GM19468 (cell line): ENCODE results near the gene SH2D3C.
A peak's percentile ranks its signal among the peaks of the same experiment; 100 is the strongest.
"Not testable (repeated sequence)": the region's sequence is repeated elsewhere in the genome, so short reads cannot be mapped to it uniquely, and the experiment has no call there.

ENCODE experiments used
- ATAC-seq: cut with Tn5 transposase; IDR thresholded peaks from one replicate; pipeline ENCODE4 v1.9.1; 2021; ENCODE audit warnings: mild to moderate bottlenecking, moderate library complexity, moderate number of reproducible peaks; ENCODE audit not compliant: unreplicated experiment; ENCODE audit errors: extremely low read depth

The SH2D3C gene

DNA sequence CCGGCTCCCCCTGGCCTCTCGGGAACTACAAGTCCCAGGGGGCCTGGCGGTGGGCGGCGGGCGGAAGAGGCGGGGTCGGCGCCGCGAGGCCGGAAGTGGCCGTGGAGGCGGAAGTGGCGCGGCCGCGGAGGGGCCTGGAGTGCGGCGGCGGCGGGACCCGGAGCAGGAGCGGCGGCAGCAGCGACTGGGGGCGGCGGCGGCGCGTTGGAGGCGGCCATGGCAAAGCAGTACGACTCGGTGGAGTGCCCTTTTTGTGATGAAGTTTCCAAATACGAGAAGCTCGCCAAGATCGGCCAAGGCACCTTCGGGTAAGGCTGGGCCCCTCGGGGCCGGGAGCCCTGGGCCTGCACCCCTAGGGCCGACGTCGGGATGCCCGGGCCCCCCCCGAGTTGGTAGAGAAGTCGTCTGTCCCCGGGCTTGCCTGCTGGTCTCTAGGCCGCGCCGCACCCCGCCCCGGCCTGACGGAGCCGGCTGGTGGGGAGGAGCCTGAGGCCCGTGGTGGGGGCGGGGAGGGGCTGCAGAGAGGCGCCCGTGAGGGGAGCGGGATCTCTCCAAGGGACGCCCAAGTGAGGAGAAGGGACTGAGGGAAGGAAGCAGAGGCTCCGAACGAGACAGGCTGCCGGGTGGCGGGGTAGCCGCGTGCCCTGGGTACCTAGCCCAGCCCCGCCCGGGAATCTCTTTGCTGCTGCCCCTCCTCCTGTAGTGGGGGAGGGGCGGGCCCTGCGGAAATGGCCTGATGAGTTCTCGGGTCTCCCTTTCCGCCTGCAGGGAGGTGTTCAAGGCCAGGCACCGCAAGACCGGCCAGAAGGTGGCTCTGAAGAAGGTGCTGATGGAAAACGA lies 7.7 kb upstream of the SH2D3C start, which contains the start of gene CDK9:
TSS of gene CDK9 (plus strand) at position 102 of the 840 bp plus-strand sequence. CDS start at position 217, 115 bp downstream.
- ATAC-seq: peak; percentile 37

DNA sequence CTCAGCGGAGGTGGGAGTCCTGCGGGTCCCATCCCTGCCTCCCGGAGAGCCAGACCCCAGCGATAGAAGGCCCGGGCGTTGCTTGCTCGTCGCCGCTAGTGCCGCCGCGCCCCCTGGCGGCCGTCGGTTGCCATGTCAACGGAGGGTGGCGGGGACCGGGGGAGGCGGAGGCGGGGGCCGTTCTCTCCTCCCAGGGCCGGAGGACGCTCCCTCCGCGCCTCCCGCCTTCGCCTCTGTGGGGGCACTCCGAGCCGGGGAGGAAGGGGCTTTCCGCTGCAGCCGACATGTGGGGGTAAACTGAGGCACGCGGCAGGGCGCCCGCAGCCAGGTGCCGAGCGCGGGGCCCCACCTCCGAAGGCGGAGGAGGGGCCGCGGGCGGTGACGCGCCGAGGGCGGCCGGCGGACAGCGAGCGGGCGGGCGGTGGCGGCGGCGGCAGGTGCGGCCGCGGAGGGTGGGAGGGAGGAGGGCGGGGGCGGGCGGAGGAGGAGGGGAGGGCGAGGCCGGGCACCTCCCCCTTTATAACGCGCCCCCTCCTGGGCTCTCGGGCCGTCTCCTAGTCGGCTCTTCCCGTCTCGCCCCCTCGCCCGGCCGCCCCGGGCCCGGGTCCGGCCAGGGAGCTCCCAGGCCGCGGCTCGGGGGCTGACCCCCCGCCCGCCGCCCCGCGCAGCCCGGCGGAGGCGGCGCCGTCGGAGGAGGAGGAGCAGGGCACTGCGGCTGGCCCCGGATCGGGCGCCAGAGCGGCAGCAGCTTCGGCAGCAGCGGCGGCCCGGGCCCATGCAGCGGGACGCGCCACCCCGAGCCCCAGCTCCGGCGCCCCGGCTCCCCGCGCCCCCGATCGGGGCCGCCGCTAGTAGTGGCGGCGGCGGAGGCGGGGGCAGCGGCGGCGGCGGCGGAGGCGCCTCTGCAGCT lies 6.8 kb upstream of the SH2D3C start:
- peak; percentile 15 for ATAC-seq

DNA sequence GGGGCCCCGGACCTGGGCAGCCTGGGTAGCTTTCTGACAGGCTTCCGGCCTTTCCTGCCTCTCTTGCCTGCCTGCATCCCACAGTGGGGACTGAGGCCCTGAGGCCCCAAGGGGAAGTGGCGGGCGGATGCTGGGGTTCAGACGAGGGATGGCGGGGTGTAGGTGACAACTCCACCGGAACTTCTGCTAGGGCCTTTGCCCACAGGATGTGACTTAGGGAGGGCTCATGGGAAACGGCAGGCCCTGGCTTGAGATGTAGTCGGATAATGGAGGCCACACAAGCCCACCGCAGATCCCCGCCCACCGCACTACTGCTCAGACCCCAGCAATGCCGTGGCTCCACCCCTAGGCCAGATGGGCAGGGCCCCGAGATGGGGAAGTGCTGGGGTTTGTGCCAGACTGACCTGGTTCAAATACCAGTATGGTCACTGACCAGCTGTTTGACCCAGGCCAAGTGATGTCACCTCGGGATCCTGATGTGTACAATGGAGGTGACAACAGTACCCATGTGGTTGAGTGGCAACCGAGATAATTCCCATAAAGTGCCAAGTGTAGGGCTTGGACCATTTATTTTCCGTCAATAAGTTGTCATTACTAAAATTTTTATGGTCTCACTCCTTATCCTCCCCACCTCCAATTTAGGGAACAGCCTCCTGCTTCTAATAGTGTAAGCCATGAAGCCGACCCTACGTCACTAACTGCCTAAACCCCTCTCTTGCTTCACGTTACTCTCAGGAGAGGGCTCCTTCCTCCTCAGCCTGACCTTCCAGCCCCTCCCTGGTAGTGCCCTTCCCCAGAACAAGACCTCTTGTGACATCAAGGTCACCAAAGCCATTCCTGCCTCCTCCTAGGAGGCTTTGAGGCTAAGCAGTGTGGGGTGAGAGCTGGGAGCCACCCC lies 4.9 kb upstream of the SH2D3C start:
- ATAC-seq: no peak

DNA sequence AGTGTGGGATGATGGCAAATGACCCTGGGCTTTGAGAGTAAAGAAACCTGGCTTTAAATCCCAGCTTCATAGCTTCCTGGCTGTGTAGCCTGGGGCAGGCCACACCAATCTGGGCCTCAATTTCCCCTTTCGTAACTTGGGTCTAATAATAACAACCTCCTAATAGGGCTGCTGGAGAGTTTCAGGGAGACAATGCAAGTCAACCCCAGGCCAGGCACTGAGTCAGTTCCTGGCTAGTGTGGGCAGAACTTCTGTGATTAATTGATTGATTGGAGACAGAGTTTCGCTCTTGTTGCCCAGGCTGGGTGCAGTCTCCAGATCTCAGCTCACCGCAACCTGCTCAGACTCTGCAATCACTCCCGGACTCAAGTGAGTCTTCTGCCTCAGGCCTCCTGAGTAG lies 3.3 kb upstream of the SH2D3C start:
- no peak for ATAC-seq

DNA sequence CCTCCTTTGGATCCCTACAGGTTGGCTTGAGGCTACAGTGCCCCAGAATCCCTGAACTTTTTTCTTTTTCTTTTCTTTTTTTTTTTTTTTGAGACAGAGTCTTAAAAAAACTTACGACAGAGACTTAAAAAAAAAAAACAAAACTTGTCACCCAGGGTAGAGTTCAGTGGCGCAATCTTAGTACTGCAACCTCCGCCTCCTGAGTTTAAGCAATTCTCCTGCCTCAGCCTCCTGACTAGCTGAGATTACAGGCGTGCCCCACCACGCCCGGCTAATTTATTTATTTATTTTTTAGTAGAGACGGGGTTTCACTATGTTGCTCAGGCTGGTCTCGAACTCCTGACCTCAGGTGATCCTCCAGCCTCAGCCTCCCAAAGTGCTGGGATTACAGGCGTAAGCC lies 2.4 kb upstream of the SH2D3C start:
- ATAC-seq: not testable (repeated sequence)

DNA sequence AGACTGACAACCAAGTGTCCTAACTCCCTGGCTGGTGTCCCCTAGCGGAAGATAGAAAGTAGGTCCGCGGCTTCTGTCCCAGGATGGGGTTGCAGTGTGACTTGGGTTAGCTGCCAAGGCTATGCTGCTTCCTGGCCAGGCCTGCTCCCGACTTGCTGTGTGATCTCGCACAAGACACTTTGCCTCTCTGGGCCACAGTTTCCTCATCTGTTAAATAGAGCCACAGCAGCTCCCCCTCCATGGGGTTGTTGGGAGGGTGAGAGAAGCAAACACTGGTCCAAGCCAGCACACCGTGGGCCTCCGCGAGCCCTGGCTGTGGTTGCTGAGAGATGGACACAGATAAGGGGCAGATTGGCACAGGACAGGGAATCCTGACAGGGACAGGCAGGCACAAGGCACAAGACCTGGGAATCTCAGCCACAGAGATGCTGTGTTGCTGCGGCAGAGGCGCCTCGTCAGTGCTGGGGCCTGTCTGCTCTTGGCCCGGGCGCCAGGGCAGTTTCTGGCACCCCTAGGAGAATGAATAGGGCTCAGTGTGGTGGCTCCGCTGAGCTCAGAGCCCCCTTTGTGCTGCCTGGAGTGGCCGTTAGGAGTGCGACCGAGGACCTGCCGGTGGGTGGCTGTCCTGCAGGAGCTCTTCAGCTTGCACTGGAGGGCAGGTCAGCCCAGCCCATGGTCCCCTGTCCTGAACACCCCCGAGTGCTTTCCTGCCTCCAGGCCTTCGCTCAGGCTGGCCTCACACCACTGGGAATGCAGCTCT lies 1.8 kb upstream of the SH2D3C start:
- no peak for ATAC-seq

DNA sequence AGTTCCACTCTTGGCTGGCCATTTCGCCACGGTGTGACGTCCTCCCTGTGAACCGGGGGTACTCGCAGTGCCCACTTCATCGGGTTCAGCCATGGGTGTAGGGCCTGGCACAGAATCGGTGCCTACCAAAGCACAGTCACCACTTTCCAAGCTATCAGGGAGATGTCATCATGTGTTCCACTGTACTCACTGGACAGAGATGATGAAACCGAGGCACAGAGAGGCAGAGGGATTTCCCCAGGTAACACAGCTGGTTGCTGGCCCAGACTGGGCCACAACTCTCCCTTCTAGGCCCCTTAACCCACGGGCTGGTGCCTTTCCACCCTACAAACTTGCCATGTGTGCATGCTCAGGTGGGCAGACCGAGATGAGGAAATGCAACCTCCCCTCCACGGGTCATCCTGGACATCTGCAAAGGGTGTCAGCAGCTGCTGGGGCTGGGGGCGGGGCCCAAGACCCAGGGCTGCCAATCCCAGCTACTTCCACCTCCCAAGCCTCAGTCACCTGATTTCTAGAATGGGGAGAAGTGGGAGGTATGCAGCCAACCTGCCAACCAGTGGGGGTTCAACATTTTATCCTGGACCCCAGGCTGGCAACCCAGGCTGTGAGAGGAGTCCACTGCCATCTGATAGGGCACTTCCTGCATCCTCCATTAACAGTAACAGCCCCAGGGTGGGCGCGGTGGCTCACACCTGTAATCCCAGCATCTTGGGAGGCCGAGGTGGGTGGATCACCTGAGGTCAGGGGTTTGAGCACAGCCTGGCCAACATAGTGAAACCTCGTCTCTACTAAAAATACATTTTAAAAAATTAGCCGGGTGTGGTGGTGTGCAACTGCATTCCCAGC lies 893 bp upstream of the SH2D3C start:
- no peak for ATAC-seq

DNA sequence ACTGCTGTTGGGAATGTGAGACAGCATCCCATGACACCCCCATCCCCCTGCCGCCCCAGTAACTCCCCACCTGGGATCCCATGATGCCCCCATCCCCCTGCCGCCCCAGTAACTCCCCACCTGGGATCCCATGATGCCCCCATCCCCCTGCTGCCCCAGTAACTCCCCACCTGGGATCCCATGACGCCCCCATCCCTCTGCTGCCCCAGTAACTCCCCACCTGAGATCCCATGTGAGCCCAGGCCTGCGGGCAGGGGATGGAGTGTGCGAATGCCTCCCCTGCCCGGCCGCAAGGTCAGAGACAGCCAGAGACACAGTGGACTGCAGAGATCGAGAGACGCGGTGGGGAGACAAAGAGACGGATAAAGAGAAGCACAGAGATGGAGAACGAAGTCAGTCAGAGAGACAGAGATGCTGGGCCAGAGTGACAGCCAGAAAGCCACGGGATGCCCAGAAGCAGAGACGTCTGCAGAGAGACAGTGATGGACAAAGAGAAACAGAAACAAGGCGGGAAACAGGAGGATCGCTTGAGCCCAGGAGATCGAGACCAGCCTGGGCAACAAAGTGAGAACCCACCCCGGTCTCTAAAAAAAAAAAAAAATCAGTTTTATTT lies 992 bp downstream of the SH2D3C start:
- no peak for ATAC-seq

DNA sequence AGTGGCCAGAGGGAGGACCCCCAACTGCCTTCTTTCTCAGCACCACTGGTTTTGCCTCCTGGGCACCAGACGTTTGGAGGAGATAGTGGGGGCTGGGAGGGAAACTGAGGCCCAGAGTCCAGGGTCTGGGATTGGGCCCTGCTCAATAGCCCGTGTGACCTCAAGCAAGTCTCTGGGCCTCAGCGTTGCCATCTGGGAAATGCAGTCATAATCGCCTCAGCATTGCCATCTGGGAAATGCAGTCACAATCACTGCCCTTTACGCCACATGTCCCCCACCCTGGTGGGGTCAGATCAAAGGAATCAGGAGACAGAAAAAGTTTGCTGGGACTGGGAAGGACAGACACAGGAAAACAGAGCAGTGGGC lies 1.6 kb downstream of the SH2D3C start:
- no peak for ATAC-seq

DNA sequence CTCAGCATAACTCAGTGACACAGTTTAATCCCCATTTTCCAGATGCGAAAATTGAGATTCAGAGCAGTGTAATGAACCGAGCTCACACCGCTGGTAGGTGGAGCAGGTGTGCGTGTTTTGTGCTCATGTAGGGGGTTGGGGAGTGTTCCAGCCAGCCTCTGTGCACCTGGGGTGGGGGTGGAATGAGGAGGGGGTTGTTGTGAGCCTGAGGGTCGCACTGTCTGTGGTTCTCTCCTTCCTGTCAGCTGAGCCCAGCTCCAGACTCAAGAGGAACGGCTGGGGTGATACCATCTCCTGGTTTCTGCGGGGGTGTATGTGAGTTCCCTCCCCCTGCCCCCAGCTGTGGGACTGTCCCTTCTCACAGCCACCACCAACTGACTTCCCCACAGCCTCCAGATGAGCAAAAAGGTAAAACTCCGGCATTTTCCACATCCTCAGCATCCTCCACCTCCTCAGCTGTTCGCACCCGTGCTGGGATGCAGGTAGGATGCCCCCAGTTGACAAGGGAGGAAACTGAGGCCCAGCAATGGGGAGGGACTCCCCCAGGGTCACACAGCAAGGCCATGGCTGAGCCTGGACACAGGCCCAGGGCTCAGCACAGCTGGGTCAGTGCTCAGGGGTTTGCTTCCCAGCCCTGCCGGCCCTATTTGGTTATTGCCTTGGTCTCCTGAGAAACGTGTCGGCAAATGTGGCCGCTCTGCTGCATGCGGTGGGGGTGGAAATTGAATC lies 2.1 kb downstream of the SH2D3C start:
- ATAC-seq: no peak

DNA sequence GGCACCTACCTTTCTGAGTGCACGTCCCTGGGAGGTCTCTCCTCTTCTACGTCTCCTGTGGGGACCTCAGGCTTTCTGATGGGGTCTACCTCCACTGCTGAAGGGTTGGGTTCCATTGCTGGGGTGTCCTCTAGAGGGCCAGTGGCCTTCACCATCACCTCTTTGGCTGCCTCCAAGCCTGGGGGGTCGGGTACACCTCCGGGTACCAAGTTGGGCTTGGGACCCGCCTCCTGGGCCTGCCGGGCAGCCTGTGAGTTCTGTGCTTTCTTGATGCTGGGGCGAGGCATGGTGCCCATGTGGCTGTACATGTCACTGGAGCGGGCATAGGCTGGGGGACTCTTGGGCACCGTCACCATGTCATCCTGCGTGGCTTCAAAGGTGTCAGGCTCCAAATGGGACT lies 4.5 kb downstream of the SH2D3C start:
- ATAC-seq: no peak

DNA sequence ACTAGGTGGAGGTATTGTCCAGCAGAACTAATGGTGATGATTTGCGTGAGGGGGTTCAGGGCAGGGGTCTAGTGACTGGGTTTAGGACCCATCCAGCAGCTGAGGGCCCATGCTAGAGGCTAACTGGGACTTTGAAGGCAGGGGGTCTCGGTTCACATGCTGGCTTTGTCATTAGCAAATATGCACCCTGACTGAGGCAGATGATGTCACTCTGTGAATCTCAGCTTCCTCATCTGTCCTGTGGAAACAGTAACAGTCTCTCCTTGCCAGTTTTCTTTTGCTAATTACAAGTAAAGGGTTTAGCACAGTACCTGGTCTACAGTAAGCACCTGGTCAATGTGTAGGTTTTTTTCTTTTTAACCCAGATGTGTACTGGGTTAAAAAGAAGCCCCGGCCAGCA lies 5.2 kb downstream of the SH2D3C start:
- no peak for ATAC-seq

DNA sequence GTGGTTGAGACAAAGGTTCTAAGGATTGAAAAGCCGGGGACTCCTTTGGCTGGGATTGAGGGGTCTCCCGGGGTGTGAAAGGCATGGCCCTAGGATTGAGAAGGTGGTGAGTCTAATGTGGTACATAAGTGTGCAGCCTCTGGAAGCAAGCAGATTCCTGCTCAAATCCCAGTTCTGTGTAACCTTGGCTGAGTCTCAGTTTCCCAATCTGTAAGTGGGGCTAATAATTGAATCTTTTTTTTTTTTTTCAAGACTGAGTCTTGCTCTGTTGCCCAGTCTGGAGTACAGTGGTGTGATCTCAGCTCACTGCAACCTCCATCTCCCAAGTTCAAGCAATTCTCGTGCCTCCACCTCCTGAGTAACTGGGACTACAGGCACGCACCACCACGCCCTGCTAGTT lies 5.9 kb downstream of the SH2D3C start:
- no peak for ATAC-seq

DNA sequence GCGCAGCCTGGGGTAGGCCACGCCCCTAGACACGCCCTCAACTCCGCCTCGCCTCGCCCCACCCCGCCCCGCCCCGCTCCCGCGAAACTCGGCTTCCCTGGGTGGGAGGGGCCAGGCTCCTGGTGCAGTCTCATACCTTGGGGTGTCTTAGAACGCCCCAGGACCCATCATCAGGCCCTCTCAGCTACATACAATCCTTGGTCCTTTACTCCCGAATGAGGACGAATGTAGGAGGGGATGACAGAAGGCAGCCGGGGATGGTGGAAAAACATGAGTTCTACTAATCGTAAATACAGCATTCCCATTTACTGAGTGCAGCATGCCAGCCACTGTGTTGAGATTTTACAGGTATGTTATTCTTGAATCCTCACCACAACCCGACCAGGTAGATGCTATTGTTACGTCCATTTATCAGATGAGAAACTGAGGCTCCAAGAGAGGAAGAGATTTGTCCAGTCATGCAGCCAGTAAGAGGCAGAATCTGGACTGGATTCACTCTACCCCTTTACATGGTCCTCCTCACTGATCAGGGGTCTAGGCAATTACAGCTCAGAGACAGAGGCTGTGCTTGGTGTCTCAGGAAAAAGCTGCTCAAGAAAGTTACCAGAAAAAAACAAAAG lies 6.8 kb downstream of the SH2D3C start:
- no peak for ATAC-seq

DNA sequence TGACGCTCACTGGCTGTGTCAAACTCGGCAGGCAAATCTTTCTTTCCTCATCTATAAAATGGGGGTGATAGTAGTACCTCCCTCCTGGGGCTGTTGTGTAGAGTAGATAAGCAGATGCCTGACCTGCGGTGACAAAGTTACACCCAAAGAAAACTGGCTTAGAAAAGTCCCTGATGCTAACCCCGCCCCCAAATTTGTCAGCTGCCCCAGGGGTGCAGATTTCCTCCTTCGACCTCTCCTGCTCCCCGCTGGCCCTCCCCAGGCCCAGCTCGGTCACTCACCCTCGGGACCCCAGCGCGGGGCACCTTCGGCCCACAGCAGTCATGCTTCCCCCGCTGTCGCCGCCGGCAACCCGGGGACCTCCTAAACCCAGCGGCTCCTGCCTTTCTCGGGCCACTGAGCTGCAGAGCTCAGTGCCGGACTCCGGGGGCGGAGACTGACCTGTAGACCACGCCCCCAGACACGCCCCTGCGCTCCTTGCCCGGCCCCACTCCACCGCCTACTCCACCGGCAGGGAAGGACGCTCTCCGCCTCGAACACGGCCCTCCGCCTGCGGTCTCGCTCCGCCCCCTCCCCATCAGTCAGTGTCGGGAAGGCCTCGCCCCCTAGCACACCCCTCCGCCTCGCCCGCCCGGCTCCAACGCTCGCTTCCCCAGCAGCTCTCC lies 7.4 kb downstream of the SH2D3C start:
- peak; percentile 62 for ATAC-seq

DNA sequence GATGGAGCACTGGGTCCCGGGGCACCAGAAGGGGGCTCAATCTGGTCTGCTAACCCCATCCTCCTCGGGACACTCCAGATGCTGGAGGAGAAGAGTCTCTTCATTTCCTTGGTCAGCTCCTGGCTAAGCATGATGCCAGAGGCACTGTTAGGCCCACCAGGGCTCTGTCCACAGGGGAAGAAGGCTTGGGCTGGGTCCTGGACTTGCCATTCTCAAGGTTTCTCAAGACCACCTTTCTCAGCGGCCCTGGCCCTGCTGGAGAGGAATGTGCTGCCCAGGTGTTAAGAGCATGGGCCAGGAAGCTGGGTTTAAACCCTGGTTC lies 7.9 kb downstream of the SH2D3C start:
- ATAC-seq: no peak
